HepG2 (cell line): Measurements from ENCODE around the gene SLC35F6.

Experiments used
- CTCF ChIP-seq: sonication (generic); formaldehyde crosslinking; IDR thresholded peaks from 2 replicates; pipeline ENCODE4 v1.5.0; 2020; ENCODE audit warnings: mild to moderate bottlenecking, missing genetic modification reagents, moderate library complexity
- EHMT2 ChIP-seq: fragments of 200-600 bp; sonication (generic); IDR thresholded peaks from 2 replicates; pipeline ENCODE4 v1.7.0; 2017; ENCODE audit warnings: antibody characterized with exemption, low read depth, low read length, borderline replicate concordance
- ETV6 ChIP-seq: sonication (generic); formaldehyde crosslinking; conservative IDR thresholded peaks from 2 replicates; pipeline ENCODE4 v1.4.0; 2020; ENCODE audit warnings: missing genetic modification reagents
- MZF1 ChIP-seq: sonication (generic); formaldehyde crosslinking; IDR thresholded peaks from 2 replicates; pipeline ENCODE4 v1.8.1; 2023; ENCODE audit warnings: mild to moderate bottlenecking, missing genetic modification reagents, borderline replicate concordance
- PHF8 ChIP-seq: sonication (generic); formaldehyde crosslinking; IDR thresholded peaks from 2 replicates; pipeline ENCODE4 v1.5.0; 2020; ENCODE audit warnings: missing genetic modification reagents
- POLR2A ChIP-seq, 2 experiments: IDR thresholded peaks; 2 replicates each; pipeline ENCODE4 v1.6.1; 2011; ENCODE audit warnings: low read depth in 2 of 2, low read length in 2 of 2, mild to moderate bottlenecking in 1 of 2, moderate library complexity in 1 of 2; ENCODE audit not compliant: insufficient read depth in 1 of 2
- UBTF ChIP-seq: sonication (generic); formaldehyde crosslinking; IDR thresholded peaks from 2 replicates; pipeline ENCODE4 v1.4.0; 2020; ENCODE audit warnings: mild to moderate bottlenecking, missing genetic modification reagents
- ZNF780A ChIP-seq: sonication (generic); formaldehyde crosslinking; IDR thresholded peaks from 2 replicates; pipeline ENCODE4 v1.8.0; 2022; ENCODE audit warnings: mild to moderate bottlenecking, missing genetic modification reagents, moderate library complexity
- TF ChIP-seq, protein P1 (sequence below): sonication (generic); formaldehyde crosslinking; IDR thresholded peaks from 2 replicates; pipeline ENCODE4 v1.4.0; 2020; ENCODE audit warnings: missing genetic modification reagents

- no peak for TF ChIP-seq PHF8 (CRISPR knock-in tag)
- no peak for TF ChIP-seq ETV6 (CRISPR knock-in tag)
- no peak for TF ChIP-seq POLR2A (IDR thresholded peaks at IDR 0.05; ENCODE audit: insufficient read depth in 1 of 2, low read depth in 2 of 2, low read length in 2 of 2)
- no peak for TF ChIP-seq MZF1
- TF ChIP-seq, protein P1, sequence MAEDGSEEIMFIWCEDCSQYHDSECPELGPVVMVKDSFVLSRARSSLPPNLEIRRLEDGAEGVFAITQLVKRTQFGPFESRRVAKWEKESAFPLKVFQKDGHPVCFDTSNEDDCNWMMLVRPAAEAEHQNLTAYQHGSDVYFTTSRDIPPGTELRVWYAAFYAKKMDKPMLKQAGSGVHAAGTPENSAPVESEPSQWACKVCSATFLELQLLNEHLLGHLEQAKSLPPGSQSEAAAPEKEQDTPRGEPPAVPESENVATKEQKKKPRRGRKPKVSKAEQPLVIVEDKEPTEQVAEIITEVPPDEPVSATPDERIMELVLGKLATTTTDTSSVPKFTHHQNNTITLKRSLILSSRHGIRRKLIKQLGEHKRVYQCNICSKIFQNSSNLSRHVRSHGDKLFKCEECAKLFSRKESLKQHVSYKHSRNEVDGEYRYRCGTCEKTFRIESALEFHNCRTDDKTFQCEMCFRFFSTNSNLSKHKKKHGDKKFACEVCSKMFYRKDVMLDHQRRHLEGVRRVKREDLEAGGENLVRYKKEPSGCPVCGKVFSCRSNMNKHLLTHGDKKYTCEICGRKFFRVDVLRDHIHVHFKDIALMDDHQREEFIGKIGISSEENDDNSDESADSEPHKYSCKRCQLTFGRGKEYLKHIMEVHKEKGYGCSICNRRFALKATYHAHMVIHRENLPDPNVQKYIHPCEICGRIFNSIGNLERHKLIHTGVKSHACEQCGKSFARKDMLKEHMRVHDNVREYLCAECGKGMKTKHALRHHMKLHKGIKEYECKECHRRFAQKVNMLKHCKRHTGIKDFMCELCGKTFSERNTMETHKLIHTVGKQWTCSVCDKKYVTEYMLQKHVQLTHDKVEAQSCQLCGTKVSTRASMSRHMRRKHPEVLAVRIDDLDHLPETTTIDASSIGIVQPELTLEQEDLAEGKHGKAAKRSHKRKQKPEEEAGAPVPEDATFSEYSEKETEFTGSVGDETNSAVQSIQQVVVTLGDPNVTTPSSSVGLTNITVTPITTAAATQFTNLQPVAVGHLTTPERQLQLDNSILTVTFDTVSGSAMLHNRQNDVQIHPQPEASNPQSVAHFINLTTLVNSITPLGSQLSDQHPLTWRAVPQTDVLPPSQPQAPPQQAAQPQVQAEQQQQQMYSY (CRISPR knock-in tag), result no peak
- TF ChIP-seq EHMT2, result no peak
- TF ChIP-seq CTCF (CRISPR knock-in tag), result no peak
- no peak for TF ChIP-seq UBTF (CRISPR knock-in tag)
- TF ChIP-seq ZNF780A, result no peak
These were observed 48.4 kb upstream of the SLC35F6 start for GRCh38 chr2:26715528-26716270.
